Right lobe of liver (tissue), 4 donors: ENCODE results near the gene CAT.

ENCODE experiments used
- CTCF ChIP-seq, 4 donors: fragments of 200-600 bp in 3 of 4; fragments of 450-650 bp in 1 of 4; IDR thresholded peaks; one replicate each; pipeline versions ENCODE4 v1.5.1 to v1.8.0; 2016 to 2022; ENCODE audit warnings: antibody characterized with exemption in 4 of 4, mild to moderate bottlenecking in 2 of 4
- POLR2A ChIP-seq: fragments of 450-650 bp; IDR thresholded peaks from one replicate; pipeline ENCODE4 v1.6.1; 2017; ENCODE audit warnings: antibody characterized with exemption, mild to moderate bottlenecking
- donor health status: DM: no; HTN: no; CAD: no.
- donor health status: DM: no; HTN: no; CAD: no.
- donor health status: DM: no; HTN: yes; CAD: no.

GRCh38 chr11:34441814-34442213, 3.1 kb downstream of the CAT start:
- TF ChIP-seq POLR2A (no peak), CTCF (IDR thresholded peaks at IDR 0.05) (no peak)
